ENCODE data around the gene RPL27. TPM values are rescaled to one million over a fixed set of nuclear protein-coding genes. Genes with fewer than 3 reads are reported as not detected.

RPL27 gene
- total RNA-seq, 1 donor from 2014 or later = 738 TPM

GRCh38 chr17:43027091-43028032 lies 29.1 kb downstream of the RPL27 start:
- H3K4me3 Mint-ChIP-seq (ENCODE audit: unreplicated experiment) = no peak overlapping the region

GRCh38 chr17:43028221-43028861 lies 30.1 kb downstream of the RPL27 start:
- peaks cover 8% of the 10 kb centered on the region for H3K4me1 Mint-ChIP-seq (ENCODE audit: low read depth)
- DNase-seq (ENCODE audit: low spot score) = no peak
- TF ChIP-seq, protein P1, sequence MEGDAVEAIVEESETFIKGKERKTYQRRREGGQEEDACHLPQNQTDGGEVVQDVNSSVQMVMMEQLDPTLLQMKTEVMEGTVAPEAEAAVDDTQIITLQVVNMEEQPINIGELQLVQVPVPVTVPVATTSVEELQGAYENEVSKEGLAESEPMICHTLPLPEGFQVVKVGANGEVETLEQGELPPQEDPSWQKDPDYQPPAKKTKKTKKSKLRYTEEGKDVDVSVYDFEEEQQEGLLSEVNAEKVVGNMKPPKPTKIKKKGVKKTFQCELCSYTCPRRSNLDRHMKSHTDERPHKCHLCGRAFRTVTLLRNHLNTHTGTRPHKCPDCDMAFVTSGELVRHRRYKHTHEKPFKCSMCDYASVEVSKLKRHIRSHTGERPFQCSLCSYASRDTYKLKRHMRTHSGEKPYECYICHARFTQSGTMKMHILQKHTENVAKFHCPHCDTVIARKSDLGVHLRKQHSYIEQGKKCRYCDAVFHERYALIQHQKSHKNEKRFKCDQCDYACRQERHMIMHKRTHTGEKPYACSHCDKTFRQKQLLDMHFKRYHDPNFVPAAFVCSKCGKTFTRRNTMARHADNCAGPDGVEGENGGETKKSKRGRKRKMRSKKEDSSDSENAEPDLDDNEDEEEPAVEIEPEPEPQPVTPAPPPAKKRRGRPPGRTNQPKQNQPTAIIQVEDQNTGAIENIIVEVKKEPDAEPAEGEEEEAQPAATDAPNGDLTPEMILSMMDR (IDR thresholded peaks at IDR 0.05) = no peak
- H3K27me3 Mint-ChIP-seq (ENCODE audit: low read depth) = no peaks in the 10 kb centered on the region
- no peaks in the 10 kb centered on the region for H3K36me3 Mint-ChIP-seq (ENCODE audit: low read depth)
- H3K27ac Mint-ChIP-seq (ENCODE audit: unreplicated experiment) = no peak overlapping the region
- H3K9me3 Mint-ChIP-seq (ENCODE audit: low read depth) = no peaks in the 10 kb centered on the region
- H3K4me3 Mint-ChIP-seq (ENCODE audit: unreplicated experiment) = no peak overlapping the region

More at GRCh38 chr17:43027091-43028032, 29.1 kb downstream of the RPL27 start:
- Mint-ChIP-seq H3K27ac (ENCODE audit: unreplicated experiment) (no peak overlapping the region), H3K9me3 (ENCODE audit: low read depth) (no peaks in the 10 kb centered on the region), H3K4me1 (ENCODE audit: low read depth) (peaks cover 8% of the 10 kb centered on the region), H3K36me3 (ENCODE audit: low read depth) (no peaks in the 10 kb centered on the region), H3K27me3 (ENCODE audit: low read depth) (no peaks in the 10 kb centered on the region)
- no peak for DNase-seq (ENCODE audit: low spot score)
- TF ChIP-seq, protein P1 (IDR thresholded peaks at IDR 0.05) = no peak

GRCh38 chr17:43030137-43030767 lies 32.0 kb downstream of the RPL27 start:
- TF ChIP-seq, protein P1 (IDR thresholded peaks at IDR 0.05) = no peak
- DNase-seq (ENCODE audit: low spot score) = no peak
- no peak overlapping the region for H3K27ac Mint-ChIP-seq (ENCODE audit: unreplicated experiment)
- no peaks in the 10 kb centered on the region for H3K36me3 Mint-ChIP-seq (ENCODE audit: low read depth)
- no peak overlapping the region for H3K4me3 Mint-ChIP-seq (ENCODE audit: unreplicated experiment)
- no peaks in the 10 kb centered on the region for H3K9me3 Mint-ChIP-seq (ENCODE audit: low read depth)
- H3K4me1 Mint-ChIP-seq (ENCODE audit: low read depth) = peaks cover 6% of the 10 kb centered on the region
- no peaks in the 10 kb centered on the region for H3K27me3 Mint-ChIP-seq (ENCODE audit: low read depth)

GRCh38 chr17:43031666-43032065 lies 33.4 kb downstream of the RPL27 start:
- Mint-ChIP-seq H3K9me3 (ENCODE audit: low read depth) (no peaks in the 10 kb centered on the region), H3K4me1 (ENCODE audit: low read depth) (peaks cover 6% of the 10 kb centered on the region), H3K36me3 (ENCODE audit: low read depth) (no peaks in the 10 kb centered on the region), H3K27me3 (ENCODE audit: low read depth) (no peaks in the 10 kb centered on the region), H3K27ac (ENCODE audit: unreplicated experiment) (no peak overlapping the region), H3K4me3 (ENCODE audit: unreplicated experiment) (no peak overlapping the region)
- TF ChIP-seq, protein P1 (IDR thresholded peaks at IDR 0.05) = no peak
- DNase-seq (ENCODE audit: low spot score) = no peak

All from chondrocyte (in vitro differentiated cells).